Cardiac fibroblast (primary cell): ENCODE measurements around the gene DGKB.

Experiments
- DNase-seq, 2 donors: peaks; one replicate each; pipeline versions ENCODE4 v3.0.0 to v3.0.0-alpha.2; 2010; ENCODE audit warnings: low read depth in 2 of 2
- H3K4me3 ChIP-seq, 2 donors: replicated peaks in 1 of 2; 1 replicate in 1 of 2; 2 replicates in 1 of 2; pipeline ENCODE4 v1.5.1; 2011; ENCODE audit warnings: low read depth in 2 of 2, low read length in 2 of 2, mild to moderate bottlenecking in 2 of 2, moderate library complexity in 1 of 2
- TF ChIP-seq, protein P1 (sequence below): IDR thresholded peaks from one replicate; pipeline ENCODE4 v1.5.1; 2011; ENCODE audit warnings: low read depth, mild to moderate bottlenecking, low read length, inconsistent platforms

The DGKB gene

DNA sequence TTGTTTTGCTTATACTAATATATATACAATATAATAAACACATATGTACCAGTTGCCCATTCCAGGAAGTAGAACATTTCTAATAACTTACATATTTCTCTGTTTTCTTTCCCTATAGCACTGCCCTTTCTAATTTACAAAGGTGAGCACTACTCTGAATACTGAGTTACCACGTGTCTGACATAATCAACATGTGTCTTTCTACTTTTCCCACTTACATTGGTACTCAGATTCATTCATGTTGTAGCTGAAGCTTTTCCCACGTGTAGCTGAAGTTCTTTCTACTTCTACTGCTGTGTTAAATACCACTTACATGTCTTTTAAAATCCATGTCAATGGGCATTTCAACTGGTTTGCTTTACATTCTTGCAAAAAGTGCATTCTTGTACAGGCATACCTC lies 317.3 kb downstream of the DGKB start:
- TF ChIP-seq, protein P1, sequence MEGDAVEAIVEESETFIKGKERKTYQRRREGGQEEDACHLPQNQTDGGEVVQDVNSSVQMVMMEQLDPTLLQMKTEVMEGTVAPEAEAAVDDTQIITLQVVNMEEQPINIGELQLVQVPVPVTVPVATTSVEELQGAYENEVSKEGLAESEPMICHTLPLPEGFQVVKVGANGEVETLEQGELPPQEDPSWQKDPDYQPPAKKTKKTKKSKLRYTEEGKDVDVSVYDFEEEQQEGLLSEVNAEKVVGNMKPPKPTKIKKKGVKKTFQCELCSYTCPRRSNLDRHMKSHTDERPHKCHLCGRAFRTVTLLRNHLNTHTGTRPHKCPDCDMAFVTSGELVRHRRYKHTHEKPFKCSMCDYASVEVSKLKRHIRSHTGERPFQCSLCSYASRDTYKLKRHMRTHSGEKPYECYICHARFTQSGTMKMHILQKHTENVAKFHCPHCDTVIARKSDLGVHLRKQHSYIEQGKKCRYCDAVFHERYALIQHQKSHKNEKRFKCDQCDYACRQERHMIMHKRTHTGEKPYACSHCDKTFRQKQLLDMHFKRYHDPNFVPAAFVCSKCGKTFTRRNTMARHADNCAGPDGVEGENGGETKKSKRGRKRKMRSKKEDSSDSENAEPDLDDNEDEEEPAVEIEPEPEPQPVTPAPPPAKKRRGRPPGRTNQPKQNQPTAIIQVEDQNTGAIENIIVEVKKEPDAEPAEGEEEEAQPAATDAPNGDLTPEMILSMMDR, result no peak
- DNase-seq, result peak in 1 of 2 donors; percentile 2
- no peak overlapping the region for H3K4me3 ChIP-seq

DNA sequence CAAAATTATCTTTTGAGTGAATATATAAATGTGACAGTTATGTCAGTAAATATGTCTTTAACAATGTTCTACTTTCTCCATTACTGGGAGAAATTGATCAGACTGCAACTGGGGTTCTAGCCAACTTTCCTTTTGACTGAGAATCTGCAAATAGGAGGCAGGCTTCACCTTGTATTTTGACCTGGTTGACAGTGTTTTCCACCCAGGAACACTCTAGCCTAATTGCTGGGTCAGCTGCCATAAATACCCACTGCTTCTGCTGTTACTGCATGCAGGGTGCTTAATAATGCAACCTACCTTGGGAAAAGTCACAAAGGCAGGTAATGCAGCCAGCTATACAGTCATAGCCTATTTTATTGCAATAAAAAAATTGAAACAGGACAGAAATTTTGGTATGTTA lies 319.0 kb downstream of the DGKB start:
- H3K4me3 ChIP-seq, result no peak overlapping the region
- DNase-seq, result no peak
- TF ChIP-seq, protein P1, result no peak

DNA sequence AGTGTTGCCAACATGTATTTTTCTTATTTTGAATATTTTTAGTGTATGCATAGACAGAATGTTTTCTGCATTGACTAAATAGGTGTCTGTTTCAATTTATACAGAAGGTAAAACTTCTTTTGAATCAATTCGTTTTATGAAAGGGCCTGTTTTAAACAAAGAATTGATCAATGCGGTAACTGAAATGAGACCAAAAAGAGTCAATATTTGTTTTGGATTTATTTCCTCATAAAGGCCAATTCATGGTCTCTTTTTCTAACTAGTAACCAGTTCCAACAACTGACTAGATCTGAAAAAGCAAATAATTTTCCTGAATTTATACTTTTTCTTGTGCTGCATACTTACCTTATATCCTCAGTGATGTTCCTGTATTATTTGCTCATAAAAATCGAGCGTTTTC lies 320.5 kb downstream of the DGKB start:
- no peak overlapping the region for H3K4me3 ChIP-seq
- no peak for DNase-seq
- TF ChIP-seq, protein P1, result no peak

DNA sequence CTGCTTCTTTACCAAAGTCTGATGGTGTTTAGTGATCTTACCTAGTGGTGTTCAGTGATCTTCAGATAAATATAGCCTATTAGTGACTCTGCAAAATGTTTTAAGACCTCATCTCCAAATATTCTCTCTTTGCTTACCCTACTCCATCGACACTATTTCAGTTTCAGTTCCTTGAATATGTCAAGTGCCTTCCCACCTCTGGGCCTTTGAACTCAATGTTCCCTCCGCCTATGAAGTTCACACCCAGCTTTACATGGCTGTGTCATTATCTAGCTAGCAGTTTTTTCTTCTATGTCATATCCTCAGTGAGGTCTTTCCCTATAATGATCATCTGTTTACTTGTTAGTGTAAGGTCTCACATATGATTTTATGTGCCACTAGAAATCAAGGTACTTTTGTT lies 322.6 kb downstream of the DGKB start:
- no peak overlapping the region for H3K4me3 ChIP-seq
- TF ChIP-seq, protein P1, result no peak
- DNase-seq, result no peak

DNA sequence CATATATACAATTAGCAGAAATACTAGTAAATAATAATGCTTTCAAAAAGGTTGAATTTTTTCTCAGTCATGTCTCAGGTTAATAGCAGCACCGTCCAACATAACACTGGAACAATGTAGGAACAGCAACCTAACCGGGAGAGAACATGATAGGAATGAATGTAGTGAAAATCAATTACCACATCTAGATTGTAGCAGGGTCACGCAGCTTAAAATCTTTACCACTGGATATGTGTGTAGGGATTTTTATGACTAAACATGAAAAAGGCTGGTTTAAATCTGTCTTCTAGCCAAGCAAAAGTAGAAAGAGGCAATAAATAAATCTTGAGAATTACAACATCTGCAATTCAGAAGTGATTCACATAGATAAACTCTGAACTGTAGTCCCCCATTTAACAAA lies 326.0 kb downstream of the DGKB start:
- no peak overlapping the region for H3K4me3 ChIP-seq
- TF ChIP-seq, protein P1, result no peak
- DNase-seq, result no peak

DNA sequence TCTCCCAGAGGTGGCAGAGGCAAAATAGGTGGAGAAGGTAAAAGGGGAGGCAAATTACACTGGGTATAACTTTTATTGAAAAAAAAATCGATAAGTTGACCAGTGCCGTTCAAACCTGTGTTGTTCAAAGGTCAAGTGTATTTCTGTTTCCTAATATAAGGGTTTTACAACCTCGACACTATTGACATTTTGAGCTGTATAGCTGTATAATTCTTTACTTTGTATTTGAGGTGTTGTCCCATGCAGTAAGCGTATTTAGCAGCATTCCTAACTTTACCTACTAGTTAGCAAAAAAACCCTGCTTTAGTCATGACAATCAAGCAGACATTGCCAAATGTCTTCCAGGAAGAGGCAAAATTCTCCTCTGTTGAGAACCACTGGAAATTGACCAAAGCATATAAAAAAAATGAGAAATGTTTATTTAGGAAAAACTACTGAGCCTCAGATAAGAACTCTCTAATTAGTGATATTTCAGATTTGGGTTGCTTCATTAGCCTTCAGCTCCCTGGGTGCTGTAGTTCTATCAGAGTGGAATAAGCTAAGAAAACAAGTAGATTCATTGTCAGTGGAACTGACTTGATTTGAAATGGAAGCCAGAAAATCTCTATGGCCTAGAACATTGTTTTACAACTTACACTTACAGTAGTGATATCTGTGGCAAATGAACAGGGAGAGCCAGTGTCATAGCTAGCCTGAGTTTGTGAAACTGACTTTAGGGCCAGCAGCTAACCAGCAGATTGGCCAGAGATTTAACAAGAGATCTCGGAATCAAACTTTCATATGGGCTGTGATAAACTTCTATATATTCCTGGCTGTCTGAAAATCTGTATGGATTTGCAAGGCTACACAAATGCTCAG lies 331.6 kb downstream of the DGKB start:
- DNase-seq, result no peak
- TF ChIP-seq, protein P1, result no peak
- no peak overlapping the region for H3K4me3 ChIP-seq
